GM12878 (cell line): ENCODE data around the gene DYNC1I1. TPM values are rescaled to one million over a fixed set of nuclear protein-coding genes. Genes with fewer than 3 reads are reported as not detected.

ENCODE experiments used
- ATAC-seq: fragments of 200-7000 bp; cut with Tn5 transposase; 3 replicates; pipeline ENCODE4 v1.9.1; 2020; ENCODE audit warnings: mild to moderate bottlenecking, moderate library complexity
- BruUV-seq: library from RNA; stranded (reverse); fragments of 400-500 nt; replicated peaks from 2 replicates; lab custom pipeline; 2021; lab: Mats Ljungman, UMichigan
- CTCF ChIA-PET: fragments of 300-600 bp; sonication (Branson Sonifier 250); formaldehyde crosslinking; extraction: SDS; loops from one replicate; lab custom pipeline; 2021; ENCODE audit warnings: inconsistent platforms; lab: Yijun Ruan, JAX
- POLR2A ChIA-PET: fragments of 350-600 bp; formaldehyde crosslinking; extraction: SDS; loops from one replicate; lab custom pipeline; 2021; ENCODE audit warnings: inconsistent platforms; lab: Charles Lee
- RAD21 ChIA-PET: fragments of 300-600 bp; sonication (Branson Sonifier 250); formaldehyde crosslinking; loops from one replicate; lab custom pipeline; 2023; ENCODE audit warnings: antibody characterized with exemption; ENCODE audit not compliant: unreplicated experiment; lab: Charles Lee
- SMC1A ChIA-PET: fragments of 300-600 bp; sonication (Branson Sonifier 250); formaldehyde crosslinking; loops from one replicate; lab custom pipeline; 2023; ENCODE audit not compliant: unreplicated experiment, uncharacterized antibody; lab: Charles Lee
- DNase-seq: peaks from one replicate; pipeline ENCODE4 v3.0.0-alpha.2; 2011; ENCODE audit warnings: low read depth, low spot score
- FAIRE-seq: peaks from 3 replicates; lab custom pipeline; 2011; peaks lifted over from hg19 to GRCh38; lab: Jason Lieb, UNC
- H2AFZ ChIP-seq: 2 replicates; pipeline ENCODE4 v1.6.0; 2011; ENCODE audit warnings: low read depth, low read length, control low read depth; ENCODE audit not compliant: control insufficient read depth
- H3K27ac ChIP-seq: 2 replicates; pipeline ENCODE4 v1.5.1; 2011; ENCODE audit warnings: control low read depth; ENCODE audit not compliant: control insufficient read depth, insufficient read depth
- H3K27me3 ChIP-seq, 2 experiments: replicated peaks in 1 of 2; 2 replicates each; pipeline versions ENCODE4 v1.6.0 to v1.6.1; 2011; ENCODE audit warnings: low read length in 1 of 2; ENCODE audit not compliant: control insufficient read depth in 2 of 2, insufficient read depth in 2 of 2
- H3K36me3 ChIP-seq, 2 experiments: 2 replicates each; pipeline ENCODE4 v1.5.1; 2011; ENCODE audit warnings: low read length in 1 of 2; ENCODE audit not compliant: control insufficient read depth in 2 of 2, insufficient read depth in 2 of 2
- H3K4me1 ChIP-seq: 2 replicates; pipeline ENCODE4 v1.6.1; 2011; ENCODE audit warnings: mild to moderate bottlenecking, low read length, moderate library complexity, mixed read lengths; ENCODE audit not compliant: control insufficient read depth, insufficient read depth
- H3K4me2 ChIP-seq: 2 replicates; pipeline ENCODE4 v1.6.0; 2011; ENCODE audit warnings: control low read depth; ENCODE audit not compliant: control insufficient read depth, insufficient read depth
- H3K4me3 ChIP-seq: fragments of 200-600 bp; sonication (generic); 2 replicates; pipeline ENCODE4 v1.5.1; 2016
- H3K79me2 ChIP-seq: 2 replicates; pipeline ENCODE4 v1.6.0; 2011; ENCODE audit warnings: low read length; ENCODE audit not compliant: control insufficient read depth, insufficient read depth
- H3K9ac ChIP-seq: 2 replicates; pipeline ENCODE4 v1.8.0; 2011; ENCODE audit warnings: low read length, control low read depth, mixed read lengths; ENCODE audit not compliant: control insufficient read depth, insufficient read depth
- H3K9me3 ChIP-seq: replicated peaks from 3 replicates; pipeline ENCODE4 v1.5.1; 2011; ENCODE audit warnings: mild to moderate bottlenecking, low read length; ENCODE audit not compliant: control insufficient read depth, insufficient read depth
- H4K20me1 ChIP-seq: 2 replicates; pipeline ENCODE4 v1.6.0; 2011; ENCODE audit not compliant: control insufficient read depth, insufficient read depth
- IRF4 ChIP-seq: IDR thresholded peaks from 2 replicates; pipeline ENCODE4 v1.6.1; 2011; ENCODE audit warnings: low read depth, low read length
- KAT2A ChIP-seq: conservative IDR thresholded peaks from 2 replicates; pipeline ENCODE4 v1.6.1; 2011; ENCODE audit warnings: low read depth, low read length; ENCODE audit not compliant: control insufficient read depth
- NFYB ChIP-seq: IDR thresholded peaks from 2 replicates; pipeline ENCODE4 v1.6.1; 2011; ENCODE audit warnings: low read depth, mild to moderate bottlenecking, low read length, improper control_type of control experiment, moderate library complexity; ENCODE audit not compliant: insufficient read depth
- PML ChIP-seq: IDR thresholded peaks from 2 replicates; pipeline ENCODE4 v1.6.1; 2012; ENCODE audit warnings: low read length, inconsistent platforms
- POLR2A ChIP-seq: IDR thresholded peaks from 2 replicates; pipeline ENCODE4 v1.6.1; 2011; ENCODE audit warnings: low read depth, mild to moderate bottlenecking, low read length
- SMC3 ChIP-seq: IDR thresholded peaks from 2 replicates; pipeline ENCODE4 v1.6.1; 2011; ENCODE audit warnings: low read length, improper control_type of control experiment, borderline replicate concordance
- TARDBP ChIP-seq: IDR thresholded peaks from 2 replicates; pipeline ENCODE4 v1.6.1; 2016; ENCODE audit warnings: borderline replicate concordance
- TBL1XR1 ChIP-seq: IDR thresholded peaks from 2 replicates; pipeline ENCODE4 v1.6.1; 2012; ENCODE audit warnings: low read depth, low read length, improper control_type of control experiment
- ZNF217 ChIP-seq: fragments of 450-650 bp; IDR thresholded peaks from 2 replicates; pipeline ENCODE4 v1.6.1; 2017; ENCODE audit warnings: antibody characterized with exemption, mild to moderate bottlenecking
- WGBS: methylation state at CpG from one replicate; pipeline ENCODE4 v1.1.6; 2016; ENCODE audit warnings: low lambda C conversion rate; ENCODE audit not compliant: insufficient replicate concordance, insufficient coverage; ENCODE audit errors: missing lambda C conversion rate; 5-methylcytosine and 5-hydroxymethylcytosine counted together
- in situ Hi-C: fragments of 300-500 bp; cut with MboI; formaldehyde crosslinking; loops from 9 replicates; pipeline ENCODE4 v1.14.3; 2018; ENCODE audit warnings: mixed read lengths
- intact Hi-C: fragments of 100-400 bp; cut with micrococcal nuclease; formaldehyde crosslinking; loops from one replicate; pipeline ENCODE4 v1.14.2; 2022; ENCODE audit not compliant: unreplicated experiment
- polyA plus RNA-seq, 11 experiments: library from polyadenylated mRNA; depleted of rRNA in 4 of 11; unstranded in 6 of 11; stranded (reverse) in 5 of 11; fragments of >200 nt; fragmentation: Nextera tagmentation in 4 of 11; fragmentation: Illumina TruSeq in 1 of 11; extraction: Ambion mirVana in 4 of 11; extraction: Trizol in 1 of 11; gene quantifications; 1 replicate in 1 of 11; 2 replicates in 10 of 11; pipeline versions ENCODE4 v1.2.1 to v1.2.3, GENCODE V29; 2011 to 2016; ENCODE audit warnings: inconsistent platforms in 2 of 11, missing spikeins in 2 of 11, low read depth in 1 of 11
- total RNA-seq, 4 experiments: library from RNA; depleted of rRNA in 3 of 4; stranded (reverse); fragments of >200 nt in 3 of 4; fragmentation: Illumina TruSeq in 1 of 4; extraction: Trizol in 1 of 4; gene quantifications; 2 replicates each; pipeline versions ENCODE4 v1.2.1 to v1.2.3, GENCODE V29; 2013 to 2021
- TF ChIP-seq, protein P1 (sequence below), 3 experiments: IDR thresholded peaks in 2 of 3; conservative IDR thresholded peaks in 1 of 3; 2 replicates each; pipeline ENCODE4 v1.5.1; 2011; ENCODE audit warnings: low read depth in 3 of 3, low read length in 3 of 3, mild to moderate bottlenecking in 3 of 3, control low read depth in 2 of 3, moderate library complexity in 2 of 3, inconsistent platforms in 1 of 3, mixed read lengths in 1 of 3; ENCODE audit not compliant: control insufficient read depth in 2 of 3, insufficient read depth in 1 of 3; ENCODE audit errors: extremely low read depth in 1 of 3
- TF ChIP-seq, protein P2 (sequence below): IDR thresholded peaks from 2 replicates; pipeline ENCODE4 v1.6.1; 2012; ENCODE audit warnings: low read length, inconsistent platforms
- TF ChIP-seq, protein P3 (sequence below): IDR thresholded peaks from 2 replicates; pipeline ENCODE4 v1.6.1; 2011; ENCODE audit warnings: mild to moderate bottlenecking, low read depth, low read length, moderate library complexity; ENCODE audit not compliant: insufficient replicate concordance

The DYNC1I1 gene
- total and polyA plus RNA-seq, 10 of the 15 experiments (the other 5 are each of a cell fraction or from before 2014, with no cell fraction given) = 0.05 to 0.91 (median 0.14) TPM; not detected in 3

DNA sequence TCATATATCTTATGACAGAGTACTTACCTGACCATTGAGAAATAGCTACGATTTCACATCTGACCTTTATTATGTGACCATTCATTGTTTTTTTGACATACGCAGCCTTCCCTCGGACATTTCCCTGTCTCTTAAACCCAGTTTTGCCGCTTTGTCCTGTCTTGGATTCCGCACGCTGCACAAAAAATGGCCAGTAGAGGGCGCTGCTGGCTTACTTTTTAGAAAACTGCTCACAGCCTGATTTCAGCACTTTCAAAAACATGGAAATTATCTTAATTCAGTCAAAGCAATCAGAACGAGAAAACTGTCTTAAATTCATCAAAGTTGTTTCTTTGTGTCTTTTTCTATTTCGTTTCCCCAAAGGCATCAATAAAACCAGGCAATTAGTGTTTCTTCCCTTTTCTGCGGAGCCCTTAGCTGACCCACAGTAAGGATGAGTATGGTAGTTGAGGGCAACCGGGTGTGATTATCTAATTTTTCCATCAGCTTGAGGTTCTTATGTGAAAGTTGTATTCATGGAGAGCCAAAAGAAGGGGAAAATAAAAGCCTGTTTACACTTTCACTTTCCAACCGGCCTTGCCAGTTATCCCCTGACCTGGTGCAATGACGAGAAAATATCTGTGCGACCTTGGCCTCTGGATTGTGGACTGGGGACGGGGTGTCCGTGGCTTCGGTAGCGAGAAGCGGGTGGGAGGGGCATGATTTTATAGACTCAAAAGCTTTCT, 144.4 kb downstream of the DYNC1I1 start (continued):
- TF ChIP-seq SMC3 = peak; percentile 67

DNA sequence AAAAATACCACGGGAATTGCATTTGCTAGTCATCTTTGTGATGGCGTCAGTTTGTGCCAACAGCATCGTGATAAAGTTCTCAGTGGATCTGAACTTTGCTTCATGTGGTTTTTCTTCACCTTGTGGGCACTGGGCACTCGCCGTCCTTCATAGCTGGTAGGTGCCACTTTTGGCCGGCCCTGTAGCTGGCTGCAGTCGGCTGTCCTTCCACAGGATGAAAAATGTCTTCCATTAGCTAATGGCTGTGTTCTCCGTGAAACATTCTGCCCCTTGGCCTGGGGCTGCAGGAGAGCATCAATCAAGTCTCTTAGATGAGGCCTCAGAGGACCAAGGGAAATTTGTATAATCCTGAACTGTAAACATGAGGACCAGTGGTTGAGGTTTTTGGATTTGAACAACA, 145.3 kb downstream of the DYNC1I1 start:
- in situ Hi-C loops (loop anchor here (10.0 kb wide), 1 partner anchor 1917 kb away; no protein-coding TSS in a partner anchor), intact Hi-C loops (loop anchor here (5.0 to 10.0 kb wide), 3 partner anchors 160 to 677 kb away; no protein-coding TSS in a partner anchor)
- no peaks in the 10 kb centered on the region for H3K36me3 ChIP-seq
- no peak overlapping the region for H3K4me3 ChIP-seq
- DNase-seq (no peak), FAIRE-seq (no peak), ATAC-seq (no peak)
- H2AFZ ChIP-seq = no peak overlapping the region
- H3K27ac ChIP-seq = no peak overlapping the region
- ChIA-PET SMC1A (interaction anchor here (0.6 to 3.4 kb wide), 3 partner anchors 13 to 1110 kb away, joined by 3 to 22 read pairs (median 6); no protein-coding TSS in a partner anchor), RAD21 (interaction anchor here (3.9 kb wide), 1 partner anchor 1109 kb away, joined by 28 read pairs; no protein-coding TSS in a partner anchor), CTCF (interaction anchor here (0.9 to 7.7 kb wide), 5 partner anchors 13 to 1111 kb away, joined by 3 to 91 read pairs (median 3); no protein-coding TSS in a partner anchor), POLR2A (no interaction called here)
- BruUV-seq = no TSS peak
- no peaks in the 10 kb centered on the region for H3K4me1 ChIP-seq
- no peaks in the 10 kb centered on the region; the same call in 1 of the 2 replicates for H4K20me1 ChIP-seq
- no peak overlapping the region for H3K4me2 ChIP-seq
- 42% methylated on average over 8 of the region's 8 CpGs for WGBS
- no peaks in the 10 kb centered on the region for H3K9me3 ChIP-seq
- H3K27me3 ChIP-seq = no peaks in the 10 kb centered on the region; a peak in 1 of 4 replicates
- no peaks in the 10 kb centered on the region for H3K79me2 ChIP-seq
- no peak overlapping the region for H3K9ac ChIP-seq
- TF ChIP-seq ZNF217 (no peak), TBL1XR1 (no peak), IRF4 (no peak), PML (no peak), TARDBP (no peak), KAT2A (no peak), NFYB (no peak), POLR2A (no peak)
- TF ChIP-seq, protein P1, sequence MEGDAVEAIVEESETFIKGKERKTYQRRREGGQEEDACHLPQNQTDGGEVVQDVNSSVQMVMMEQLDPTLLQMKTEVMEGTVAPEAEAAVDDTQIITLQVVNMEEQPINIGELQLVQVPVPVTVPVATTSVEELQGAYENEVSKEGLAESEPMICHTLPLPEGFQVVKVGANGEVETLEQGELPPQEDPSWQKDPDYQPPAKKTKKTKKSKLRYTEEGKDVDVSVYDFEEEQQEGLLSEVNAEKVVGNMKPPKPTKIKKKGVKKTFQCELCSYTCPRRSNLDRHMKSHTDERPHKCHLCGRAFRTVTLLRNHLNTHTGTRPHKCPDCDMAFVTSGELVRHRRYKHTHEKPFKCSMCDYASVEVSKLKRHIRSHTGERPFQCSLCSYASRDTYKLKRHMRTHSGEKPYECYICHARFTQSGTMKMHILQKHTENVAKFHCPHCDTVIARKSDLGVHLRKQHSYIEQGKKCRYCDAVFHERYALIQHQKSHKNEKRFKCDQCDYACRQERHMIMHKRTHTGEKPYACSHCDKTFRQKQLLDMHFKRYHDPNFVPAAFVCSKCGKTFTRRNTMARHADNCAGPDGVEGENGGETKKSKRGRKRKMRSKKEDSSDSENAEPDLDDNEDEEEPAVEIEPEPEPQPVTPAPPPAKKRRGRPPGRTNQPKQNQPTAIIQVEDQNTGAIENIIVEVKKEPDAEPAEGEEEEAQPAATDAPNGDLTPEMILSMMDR (IDR thresholded peaks at IDR 0.05 in 2 of 3, conservative IDR thresholded peaks at IDR 0.05 in 1 of 3; ENCODE audit: control insufficient read depth in 2 of 3, extremely low read depth in 1 of 3, insufficient read depth in 1 of 3, low read depth in 3 of 3, low read length in 3 of 3) = no peak
- TF ChIP-seq, protein P2, sequence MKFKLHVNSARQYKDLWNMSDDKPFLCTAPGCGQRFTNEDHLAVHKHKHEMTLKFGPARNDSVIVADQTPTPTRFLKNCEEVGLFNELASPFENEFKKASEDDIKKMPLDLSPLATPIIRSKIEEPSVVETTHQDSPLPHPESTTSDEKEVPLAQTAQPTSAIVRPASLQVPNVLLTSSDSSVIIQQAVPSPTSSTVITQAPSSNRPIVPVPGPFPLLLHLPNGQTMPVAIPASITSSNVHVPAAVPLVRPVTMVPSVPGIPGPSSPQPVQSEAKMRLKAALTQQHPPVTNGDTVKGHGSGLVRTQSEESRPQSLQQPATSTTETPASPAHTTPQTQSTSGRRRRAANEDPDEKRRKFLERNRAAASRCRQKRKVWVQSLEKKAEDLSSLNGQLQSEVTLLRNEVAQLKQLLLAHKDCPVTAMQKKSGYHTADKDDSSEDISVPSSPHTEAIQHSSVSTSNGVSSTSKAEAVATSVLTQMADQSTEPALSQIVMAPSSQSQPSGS = no peak
- TF ChIP-seq, protein P3, sequence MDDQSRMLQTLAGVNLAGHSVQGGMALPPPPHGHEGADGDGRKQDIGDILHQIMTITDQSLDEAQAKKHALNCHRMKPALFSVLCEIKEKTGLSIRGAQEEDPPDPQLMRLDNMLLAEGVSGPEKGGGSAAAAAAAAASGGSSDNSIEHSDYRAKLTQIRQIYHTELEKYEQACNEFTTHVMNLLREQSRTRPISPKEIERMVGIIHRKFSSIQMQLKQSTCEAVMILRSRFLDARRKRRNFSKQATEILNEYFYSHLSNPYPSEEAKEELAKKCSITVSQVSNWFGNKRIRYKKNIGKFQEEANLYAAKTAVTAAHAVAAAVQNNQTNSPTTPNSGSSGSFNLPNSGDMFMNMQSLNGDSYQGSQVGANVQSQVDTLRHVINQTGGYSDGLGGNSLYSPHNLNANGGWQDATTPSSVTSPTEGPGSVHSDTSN = no peak
